Uterus (tissue), 2 donors: Measurements from ENCODE around the gene CLIC6.

Source experiments
- POLR2A ChIP-seq, 2 donors: fragments of 450-650 bp; IDR thresholded peaks; one replicate each; pipeline ENCODE4 v1.6.1; 2016; ENCODE audit warnings: antibody characterized with exemption in 2 of 2, mild to moderate bottlenecking in 1 of 2, moderate library complexity in 1 of 2
- TF ChIP-seq, protein P1 (sequence below), 4 experiments: fragments of 200-600 bp in 2 of 4; fragments of 450-650 bp in 2 of 4; sonication (generic) in 2 of 4; IDR thresholded peaks; one replicate each; pipeline ENCODE4 v1.5.1; 2016 to 2019; ENCODE audit warnings: antibody characterized with exemption in 4 of 4, mild to moderate bottlenecking in 2 of 4, moderate library complexity in 1 of 4

DNA sequence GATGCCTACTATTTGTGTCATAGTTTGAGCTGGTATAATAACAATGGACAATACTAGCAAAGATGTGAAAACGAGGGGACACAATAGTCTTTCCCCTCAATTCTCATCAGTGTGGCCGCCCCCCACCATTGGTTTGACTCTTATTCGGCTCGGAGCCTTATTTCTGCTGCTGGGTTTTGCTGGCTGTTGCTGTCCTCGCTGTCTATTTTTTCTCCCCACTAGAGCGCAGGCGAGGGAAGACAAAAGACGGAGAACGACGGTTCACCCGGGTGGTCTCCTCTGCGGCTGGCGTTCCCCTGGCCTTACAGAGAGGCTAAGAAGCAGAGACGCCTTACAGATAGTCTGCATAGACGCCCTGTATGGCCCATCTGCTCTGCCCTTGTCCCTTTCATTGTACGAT, 19.4 kb downstream of the CLIC6 start:
- TF ChIP-seq, protein P1, sequence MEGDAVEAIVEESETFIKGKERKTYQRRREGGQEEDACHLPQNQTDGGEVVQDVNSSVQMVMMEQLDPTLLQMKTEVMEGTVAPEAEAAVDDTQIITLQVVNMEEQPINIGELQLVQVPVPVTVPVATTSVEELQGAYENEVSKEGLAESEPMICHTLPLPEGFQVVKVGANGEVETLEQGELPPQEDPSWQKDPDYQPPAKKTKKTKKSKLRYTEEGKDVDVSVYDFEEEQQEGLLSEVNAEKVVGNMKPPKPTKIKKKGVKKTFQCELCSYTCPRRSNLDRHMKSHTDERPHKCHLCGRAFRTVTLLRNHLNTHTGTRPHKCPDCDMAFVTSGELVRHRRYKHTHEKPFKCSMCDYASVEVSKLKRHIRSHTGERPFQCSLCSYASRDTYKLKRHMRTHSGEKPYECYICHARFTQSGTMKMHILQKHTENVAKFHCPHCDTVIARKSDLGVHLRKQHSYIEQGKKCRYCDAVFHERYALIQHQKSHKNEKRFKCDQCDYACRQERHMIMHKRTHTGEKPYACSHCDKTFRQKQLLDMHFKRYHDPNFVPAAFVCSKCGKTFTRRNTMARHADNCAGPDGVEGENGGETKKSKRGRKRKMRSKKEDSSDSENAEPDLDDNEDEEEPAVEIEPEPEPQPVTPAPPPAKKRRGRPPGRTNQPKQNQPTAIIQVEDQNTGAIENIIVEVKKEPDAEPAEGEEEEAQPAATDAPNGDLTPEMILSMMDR (IDR thresholded peaks at IDR 0.05), result no peak
- TF ChIP-seq POLR2A (IDR thresholded peaks at IDR 0.05), result no peak
